GM12864 (cell line): ENCODE data around the gene BDNF.
"Not testable (repeated sequence)": the region's sequence is repeated elsewhere in the genome, so short reads cannot be mapped to it uniquely, and the experiment has no call there.

Experiments used
- DNase-seq: peaks from one replicate; pipeline ENCODE4 v3.0.0-alpha.2; 2011; ENCODE audit warnings: low read depth
- H3K4me3 ChIP-seq: 2 replicates; pipeline ENCODE4 v1.5.1; 2011; ENCODE audit warnings: mild to moderate bottlenecking, low read depth, low read length, control low read depth
- TF ChIP-seq, protein P1 (sequence below): IDR thresholded peaks from 2 replicates; pipeline ENCODE4 v1.5.1; 2011; ENCODE audit warnings: low read depth, mild to moderate bottlenecking, moderate library complexity, low read length, control low read depth, inconsistent platforms; ENCODE audit errors: missing control alignments

The BDNF gene

DNA sequence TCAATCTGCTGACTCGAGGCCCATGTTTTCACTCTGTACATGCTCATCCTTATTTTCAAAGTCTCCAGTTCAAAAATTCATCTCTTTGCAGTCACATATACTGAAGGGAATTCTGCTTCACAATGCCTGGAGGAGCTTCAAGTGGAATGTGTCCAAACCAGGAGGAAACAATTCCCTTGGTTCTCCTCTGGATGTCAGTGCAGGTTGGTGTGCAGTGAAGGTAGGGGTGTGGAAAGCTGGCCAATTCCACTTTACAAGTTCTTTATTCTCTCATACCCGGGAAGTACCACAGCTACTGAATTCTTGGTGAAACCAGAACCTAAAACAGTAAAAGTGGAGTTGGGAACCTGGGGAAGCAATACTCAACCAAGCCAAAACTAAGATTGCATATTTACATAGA, 57.3 kb downstream of the BDNF start:
- DNase-seq, result no peak
- H3K4me3 ChIP-seq, result no peak overlapping the region
- TF ChIP-seq, protein P1, sequence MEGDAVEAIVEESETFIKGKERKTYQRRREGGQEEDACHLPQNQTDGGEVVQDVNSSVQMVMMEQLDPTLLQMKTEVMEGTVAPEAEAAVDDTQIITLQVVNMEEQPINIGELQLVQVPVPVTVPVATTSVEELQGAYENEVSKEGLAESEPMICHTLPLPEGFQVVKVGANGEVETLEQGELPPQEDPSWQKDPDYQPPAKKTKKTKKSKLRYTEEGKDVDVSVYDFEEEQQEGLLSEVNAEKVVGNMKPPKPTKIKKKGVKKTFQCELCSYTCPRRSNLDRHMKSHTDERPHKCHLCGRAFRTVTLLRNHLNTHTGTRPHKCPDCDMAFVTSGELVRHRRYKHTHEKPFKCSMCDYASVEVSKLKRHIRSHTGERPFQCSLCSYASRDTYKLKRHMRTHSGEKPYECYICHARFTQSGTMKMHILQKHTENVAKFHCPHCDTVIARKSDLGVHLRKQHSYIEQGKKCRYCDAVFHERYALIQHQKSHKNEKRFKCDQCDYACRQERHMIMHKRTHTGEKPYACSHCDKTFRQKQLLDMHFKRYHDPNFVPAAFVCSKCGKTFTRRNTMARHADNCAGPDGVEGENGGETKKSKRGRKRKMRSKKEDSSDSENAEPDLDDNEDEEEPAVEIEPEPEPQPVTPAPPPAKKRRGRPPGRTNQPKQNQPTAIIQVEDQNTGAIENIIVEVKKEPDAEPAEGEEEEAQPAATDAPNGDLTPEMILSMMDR, result no peak

DNA sequence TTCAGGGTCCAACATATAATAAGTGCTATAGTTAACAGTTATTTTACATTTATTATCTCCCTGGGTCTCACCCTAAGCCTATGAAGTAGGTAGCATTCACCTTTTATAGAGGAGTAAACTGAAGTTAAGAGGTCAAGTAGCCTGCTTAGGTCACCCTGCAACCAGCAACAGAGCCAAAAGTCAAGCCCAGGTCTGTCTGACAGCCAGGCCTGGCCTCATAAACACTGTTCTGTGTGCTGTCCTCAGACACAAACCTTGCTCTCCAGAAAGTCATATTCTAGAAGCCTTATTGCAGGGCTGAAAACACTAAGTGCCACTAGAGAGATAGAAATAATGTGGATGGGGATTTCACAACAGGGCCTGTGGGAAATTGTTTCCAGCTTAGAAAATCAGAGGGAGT, 59.3 kb downstream of the BDNF start:
- H3K4me3 ChIP-seq, result no peak overlapping the region
- DNase-seq, result no peak
- TF ChIP-seq, protein P1, result no peak

DNA sequence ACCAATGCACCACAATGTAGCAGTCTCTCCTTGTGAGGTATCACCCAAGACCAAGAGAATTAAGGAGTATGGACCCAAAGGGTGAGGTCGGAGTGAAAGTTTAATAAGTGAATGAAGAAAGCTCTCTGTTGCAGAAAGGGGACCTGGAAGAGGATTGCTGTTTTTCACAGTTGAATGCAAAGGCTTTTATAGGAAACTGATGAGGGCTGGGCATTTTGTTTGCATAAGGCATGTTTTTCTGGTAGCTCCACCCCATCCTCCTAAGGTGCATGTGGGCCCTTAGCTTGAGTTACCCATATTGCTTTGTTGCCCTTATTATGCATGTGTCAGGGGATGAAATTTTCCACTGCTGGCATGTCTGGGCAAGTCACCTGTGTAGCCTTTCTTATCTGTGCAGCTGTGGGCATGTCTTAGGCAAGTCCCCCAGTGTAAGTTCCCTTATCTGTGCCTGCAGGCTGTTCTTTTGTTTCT, 64.7 kb downstream of the BDNF start:
- DNase-seq, result no peak
- no peak overlapping the region for H3K4me3 ChIP-seq
- TF ChIP-seq, protein P1, result no peak

DNA sequence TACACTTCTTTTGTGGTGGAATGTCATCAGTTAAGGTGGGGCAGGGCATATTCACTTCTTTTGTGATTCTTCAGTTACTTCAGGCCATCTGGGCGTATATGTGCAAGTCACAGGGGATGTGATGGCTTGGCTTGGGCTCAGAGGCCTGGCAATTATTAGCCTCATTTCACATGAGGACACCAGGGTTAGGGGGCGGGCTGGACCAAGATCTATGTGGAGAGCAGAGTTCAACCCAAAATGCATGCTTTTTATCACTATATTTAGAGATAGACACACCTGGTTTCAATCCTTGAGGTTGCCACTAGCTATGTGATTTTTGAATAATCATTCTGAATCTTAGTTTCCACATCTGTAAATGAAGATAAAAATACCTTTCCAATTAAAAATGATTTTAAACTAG, 65.5 kb downstream of the BDNF start:
- not testable (repeated sequence) for H3K4me3 ChIP-seq, DNase-seq

DNA sequence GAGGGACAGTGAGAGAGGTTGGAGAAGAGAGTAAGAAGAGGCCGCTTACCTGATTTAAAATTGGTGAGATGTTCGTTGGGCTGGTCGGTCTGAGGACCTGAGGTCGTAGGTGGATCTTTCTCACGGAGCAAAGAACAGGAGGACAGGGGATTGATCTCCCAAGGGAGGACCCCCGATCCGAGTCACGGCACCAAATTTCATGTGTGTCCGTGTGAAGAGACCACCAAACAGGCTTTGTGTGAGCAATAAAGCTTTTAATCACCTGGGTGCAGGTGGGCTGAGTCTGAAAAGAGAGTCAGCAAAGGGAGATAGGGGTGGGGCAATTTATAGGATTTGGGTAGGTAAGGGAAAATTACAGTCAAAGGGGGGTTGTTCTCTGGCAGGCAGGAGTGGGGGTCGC, 66.0 kb downstream of the BDNF start:
- not testable (repeated sequence) for DNase-seq, H3K4me3 ChIP-seq

- not testable (repeated sequence) for H3K4me3 ChIP-seq, DNase-seq
Measured at GRCh38 chr11:27629023-27629422, 71.2 kb downstream of the BDNF start.

GRCh38 chr11:27627979-27628378, 72.3 kb downstream of the BDNF start:
- TF ChIP-seq, protein P1, result no peak
- no peak for DNase-seq
- H3K4me3 ChIP-seq, result no peak overlapping the region

DNA sequence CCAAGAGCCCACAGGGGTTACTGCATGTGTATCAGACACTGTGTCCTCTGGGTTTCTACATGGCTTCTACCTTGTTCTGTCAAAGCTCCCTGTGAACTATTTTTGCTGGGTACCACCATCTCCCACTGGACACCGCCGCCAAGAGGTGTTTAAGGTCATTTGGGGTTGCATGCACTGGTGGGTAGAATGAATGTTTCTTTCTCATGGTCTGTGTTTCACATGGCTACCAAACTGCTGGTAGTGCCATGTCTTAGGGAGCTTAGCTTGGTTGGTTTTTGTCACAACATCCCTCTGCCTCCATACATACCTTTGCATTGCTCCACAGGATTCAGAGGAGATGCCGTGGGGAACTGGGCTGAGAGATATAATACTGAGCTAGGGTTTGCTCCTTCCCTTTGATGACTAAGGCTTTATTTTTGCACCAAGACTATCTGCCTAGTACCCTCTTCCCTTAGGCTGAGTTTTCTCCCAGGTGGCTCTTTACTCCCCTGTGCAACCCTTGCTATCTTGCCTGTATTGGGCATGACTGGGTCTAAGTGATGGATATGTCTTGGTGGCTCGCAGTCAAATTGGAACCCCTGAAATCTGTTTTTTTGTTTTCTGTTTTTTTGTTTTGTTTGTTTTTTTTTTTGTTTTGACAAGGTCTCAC, 73.2 kb downstream of the BDNF start:
- TF ChIP-seq, protein P1, result no peak
- no peak for DNase-seq
- H3K4me3 ChIP-seq, result no peak overlapping the region
